Stimulated activated CD8-positive, alpha-beta memory T cell treated with anti-CD3 and anti-CD28 coated beads, Interleukin-2, amount 100 ng/mL, for 1 hour (primary cell): ENCODE results near the gene NQO2.
A peak's percentile ranks its signal among the peaks of the same experiment; 100 is the strongest.
"Not testable (repeated sequence)": the region's sequence is repeated elsewhere in the genome, so short reads cannot be mapped to it uniquely, and the experiment has no call there.

ENCODE experiments used
- DNase-seq, 2 donors: peaks; one replicate each; pipeline ENCODE4 v3.0.0-alpha.2; 2020; ENCODE audit warnings: low read depth in 2 of 2

Gene NQO2

DNA sequence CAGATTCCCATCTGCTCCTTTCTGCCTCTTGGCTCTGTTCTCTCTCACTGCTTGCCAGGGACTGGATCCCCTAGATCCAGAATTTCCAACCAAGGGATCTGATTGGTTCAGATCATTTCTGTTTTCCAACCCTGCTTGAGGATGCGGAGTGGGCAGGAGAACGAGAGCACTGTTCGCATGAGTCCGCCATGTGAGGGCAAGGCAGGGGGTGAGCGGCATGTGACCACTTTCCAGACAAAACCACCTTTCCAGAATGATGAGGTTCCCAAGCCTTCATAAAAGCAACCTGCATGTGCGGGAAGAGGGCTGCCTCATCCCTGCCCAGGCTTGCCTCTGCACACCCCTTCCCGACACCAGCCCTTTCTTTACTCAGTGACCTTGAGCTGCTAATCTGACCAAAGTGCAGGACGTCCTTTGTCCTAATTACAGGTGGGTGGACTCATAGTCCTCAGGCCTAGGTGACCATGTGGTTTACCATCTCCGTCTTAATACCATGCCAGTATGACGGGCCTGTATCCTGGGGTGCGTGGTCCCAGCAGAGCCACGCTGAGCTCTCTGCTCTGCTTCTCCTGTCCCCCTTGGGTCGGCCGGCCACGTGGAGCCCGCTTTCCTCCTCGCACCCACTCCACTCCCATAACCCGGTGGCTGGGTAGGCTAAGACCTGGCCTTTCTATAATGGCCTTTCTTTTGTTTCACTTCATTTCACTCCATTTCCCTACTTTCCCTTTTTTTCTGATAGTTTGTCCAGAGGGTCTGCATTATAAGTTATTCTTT is 14.4 kb downstream of the NQO2 start:
- no peak for DNase-seq

DNA sequence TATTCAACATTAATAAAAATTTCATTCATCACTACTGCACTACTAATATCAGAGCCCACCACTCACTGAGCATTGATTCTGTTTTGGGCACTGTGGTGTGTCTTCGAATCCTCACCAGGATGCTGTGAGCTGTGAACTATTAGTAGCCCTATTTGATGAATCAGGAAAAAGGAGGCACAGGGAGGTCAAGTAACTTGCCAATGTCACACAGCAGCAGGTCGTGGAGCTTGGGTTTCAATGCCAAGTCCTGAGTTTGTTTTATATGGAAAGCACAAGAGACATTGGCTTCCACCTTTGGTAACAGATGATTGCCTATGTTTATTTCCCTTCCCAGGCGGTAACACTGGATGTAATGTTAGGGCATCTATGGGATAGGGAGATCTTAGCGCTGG is 15.0 kb downstream of the NQO2 start:
- DNase-seq: no peak

DNA sequence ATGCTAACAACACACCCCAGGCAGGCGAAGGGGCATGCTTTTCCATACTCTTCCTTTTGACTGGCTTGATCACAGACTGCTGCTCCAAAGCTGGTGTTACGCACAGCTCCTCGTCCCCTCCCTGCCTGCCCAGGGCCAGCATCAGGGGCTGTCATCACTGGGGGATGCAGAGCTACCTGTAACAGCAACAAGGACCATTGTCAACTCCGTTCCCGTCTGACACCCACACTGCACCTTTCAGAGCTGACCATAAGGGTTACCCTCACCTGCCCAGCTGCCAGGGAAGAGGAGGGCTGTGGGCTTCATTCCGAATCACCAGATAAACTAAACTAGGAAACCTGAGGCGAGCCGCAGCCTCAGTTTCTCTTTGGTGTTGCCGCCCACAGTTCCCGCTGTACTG is 15.4 kb downstream of the NQO2 start:
- DNase-seq: no peak

DNA sequence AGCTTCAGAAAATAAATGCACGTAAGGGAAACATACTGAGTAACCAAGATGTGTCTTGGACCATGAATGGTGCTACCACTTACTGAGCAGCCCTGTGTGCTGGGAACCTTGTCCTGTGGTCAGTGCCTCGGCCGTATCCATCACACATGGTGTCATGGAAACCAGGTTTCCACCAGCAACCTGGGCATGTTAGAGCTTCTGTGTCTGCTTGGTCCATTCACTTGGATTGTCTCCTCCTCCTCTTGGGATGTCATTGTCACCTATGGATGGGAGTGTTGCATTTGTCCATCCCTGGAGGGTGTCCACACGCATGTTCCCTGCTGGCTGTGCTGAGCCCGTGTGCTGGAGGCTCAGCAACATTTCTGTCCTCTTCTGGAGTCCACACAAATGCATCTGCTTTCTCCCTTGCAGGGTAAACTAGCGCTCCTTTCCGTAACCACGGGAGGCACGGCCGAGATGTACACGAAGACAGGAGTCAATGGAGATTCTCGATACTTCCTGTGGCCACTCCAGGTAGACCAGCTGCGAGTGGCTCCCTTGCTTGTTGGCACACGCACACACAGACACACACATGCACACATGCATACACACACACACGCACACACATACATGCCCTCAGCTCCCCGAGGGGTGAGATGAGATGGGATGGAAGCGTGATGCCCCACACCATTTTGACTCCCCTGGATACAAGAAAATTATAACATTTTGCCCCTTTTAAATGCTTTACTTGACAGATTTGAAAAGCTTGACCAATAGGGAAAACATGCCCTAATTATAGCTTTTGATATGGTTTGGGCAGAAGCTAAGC is 17.0 kb downstream of the NQO2 start:
- DNase-seq: no peak

DNA sequence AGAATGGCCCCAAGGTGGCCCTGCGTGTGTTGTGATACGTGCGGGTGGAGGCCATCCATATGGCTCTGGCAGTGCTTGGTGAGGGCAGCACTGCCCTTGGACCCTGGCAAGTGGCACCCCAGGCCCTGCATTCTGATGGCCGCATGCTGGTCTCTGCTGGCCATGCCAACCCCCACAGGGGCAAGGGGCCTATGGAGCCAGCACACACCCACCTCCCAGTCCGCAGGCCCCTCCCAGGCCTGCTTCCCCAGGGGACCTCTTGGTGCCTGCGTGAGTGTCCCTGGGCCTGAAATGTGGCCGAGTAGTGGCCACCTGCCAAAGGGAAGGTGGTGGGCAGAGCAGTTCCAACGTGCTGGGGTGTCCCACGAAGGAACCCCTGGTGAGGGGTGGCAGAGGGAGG is 17.6 kb downstream of the NQO2 start:
- DNase-seq: no peak

DNA sequence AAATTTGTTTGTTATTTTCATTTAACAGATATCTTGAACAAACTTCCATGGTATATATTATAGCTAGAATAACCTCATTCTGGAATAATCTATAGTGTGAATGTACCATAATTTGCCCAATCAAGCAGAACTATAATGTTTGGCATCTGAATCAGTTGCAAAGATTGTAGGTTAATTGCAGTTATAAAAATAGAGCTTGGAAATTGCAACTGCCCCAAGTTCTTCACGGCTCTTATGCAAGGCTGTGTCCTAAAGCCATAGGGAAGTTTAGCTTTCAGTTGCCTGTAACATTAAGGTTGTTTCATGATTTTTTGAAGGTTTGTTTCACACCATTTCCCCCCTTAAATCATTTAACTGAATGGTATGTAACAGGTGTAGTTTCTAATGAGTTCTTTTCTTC is 19.4 kb downstream of the NQO2 start:
- no peak for DNase-seq

DNA sequence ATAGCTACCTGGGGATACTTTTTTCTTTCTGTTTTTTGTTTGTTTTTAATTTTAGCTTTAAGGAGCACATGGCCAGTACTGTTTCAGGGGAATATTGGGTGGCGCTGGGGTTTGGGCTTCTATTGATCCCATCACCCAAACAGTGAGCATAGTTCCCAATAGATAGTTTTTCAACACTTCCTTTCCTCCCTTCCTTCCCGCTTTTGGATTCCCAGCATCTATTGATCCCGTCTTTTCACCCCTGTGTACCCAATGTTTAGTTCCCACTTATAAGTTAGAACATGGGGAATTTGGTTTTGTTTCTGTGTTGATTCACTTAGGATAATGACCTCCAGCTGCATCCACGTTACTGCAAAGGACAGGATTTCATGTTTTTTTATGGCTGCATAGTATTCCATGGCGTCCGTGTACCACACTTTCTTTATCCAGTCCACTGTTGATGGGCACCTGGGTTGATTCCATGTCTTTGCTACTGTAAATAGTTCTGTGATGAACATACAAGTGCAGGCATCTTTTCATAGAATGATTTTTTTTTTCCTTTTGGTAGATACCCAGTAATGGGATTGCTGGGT is 20.1 kb downstream of the NQO2 start:
- DNase-seq: no peak

DNA sequence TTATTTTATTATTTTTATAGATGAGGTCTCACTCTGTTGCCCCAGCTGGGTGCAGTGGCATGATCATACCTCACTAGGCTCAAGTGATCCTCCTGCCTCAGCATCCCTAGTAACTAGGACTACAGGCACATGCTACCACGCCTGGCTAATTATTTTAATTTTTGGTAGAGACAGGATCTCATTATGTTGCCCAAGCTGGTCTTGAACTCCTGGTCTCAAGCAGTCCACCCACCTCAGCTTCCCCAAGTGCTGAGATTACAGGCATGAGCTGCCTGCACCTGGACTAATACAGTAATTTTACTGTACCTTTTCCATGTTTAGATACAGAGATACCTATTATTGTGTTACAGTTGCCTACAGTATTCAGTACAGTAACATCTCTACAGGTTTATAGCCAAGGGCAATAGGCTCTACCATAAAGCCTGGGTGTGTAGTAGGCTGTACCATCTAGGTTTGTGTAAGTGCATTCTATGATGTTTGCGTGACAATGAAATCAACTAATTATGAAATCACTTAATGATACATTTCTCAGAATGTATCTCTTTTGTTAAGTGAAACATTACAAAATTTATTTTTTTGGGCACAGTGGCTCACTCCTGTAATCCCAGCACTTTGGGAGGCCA is 21.4 kb downstream of the NQO2 start:
- DNase-seq: not testable (repeated sequence)

DNA sequence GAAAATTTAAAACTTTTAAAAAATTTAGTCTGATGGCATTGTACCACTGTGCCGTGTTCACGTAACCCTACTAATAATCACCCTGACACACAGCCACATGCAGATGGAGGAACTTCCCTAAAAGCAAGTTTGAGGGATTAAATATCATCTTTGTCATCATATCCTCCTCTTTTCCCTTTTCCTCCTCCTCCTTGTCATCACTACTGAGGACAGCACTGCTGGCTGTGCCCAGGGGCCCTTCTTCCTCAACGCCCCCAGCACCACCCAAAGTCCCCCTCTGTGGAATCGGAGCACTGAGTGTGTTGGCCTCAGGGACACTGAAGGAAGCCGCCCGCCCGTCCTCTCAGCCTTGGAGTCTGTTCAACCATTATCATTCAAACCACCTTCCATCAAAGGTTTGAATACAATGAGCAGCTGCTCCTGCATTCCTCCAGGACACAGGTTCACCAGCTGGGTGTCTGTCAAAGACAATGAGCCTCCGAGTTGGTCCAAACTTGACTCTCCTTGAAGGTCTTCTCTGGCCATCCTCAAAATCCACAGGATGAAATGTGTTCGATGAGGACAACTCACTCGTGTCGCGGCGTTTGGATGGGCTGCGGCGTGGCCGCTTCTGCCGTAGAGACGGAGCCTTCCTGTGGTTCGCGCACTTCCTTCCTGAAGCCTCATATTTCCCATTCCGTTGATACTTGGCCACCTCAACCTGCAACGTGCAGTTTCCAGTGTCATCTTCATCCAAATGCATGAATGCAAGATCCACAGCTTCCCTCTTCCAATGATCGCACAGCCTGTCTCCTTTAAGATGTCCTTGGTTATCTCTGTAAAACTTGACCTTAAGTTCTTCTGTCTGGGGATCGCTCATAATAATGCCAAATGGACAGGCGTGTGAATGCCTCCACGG is 23.3 kb downstream of the NQO2 start:
- DNase-seq: peak in 1 of 2 donors; percentile 22

DNA sequence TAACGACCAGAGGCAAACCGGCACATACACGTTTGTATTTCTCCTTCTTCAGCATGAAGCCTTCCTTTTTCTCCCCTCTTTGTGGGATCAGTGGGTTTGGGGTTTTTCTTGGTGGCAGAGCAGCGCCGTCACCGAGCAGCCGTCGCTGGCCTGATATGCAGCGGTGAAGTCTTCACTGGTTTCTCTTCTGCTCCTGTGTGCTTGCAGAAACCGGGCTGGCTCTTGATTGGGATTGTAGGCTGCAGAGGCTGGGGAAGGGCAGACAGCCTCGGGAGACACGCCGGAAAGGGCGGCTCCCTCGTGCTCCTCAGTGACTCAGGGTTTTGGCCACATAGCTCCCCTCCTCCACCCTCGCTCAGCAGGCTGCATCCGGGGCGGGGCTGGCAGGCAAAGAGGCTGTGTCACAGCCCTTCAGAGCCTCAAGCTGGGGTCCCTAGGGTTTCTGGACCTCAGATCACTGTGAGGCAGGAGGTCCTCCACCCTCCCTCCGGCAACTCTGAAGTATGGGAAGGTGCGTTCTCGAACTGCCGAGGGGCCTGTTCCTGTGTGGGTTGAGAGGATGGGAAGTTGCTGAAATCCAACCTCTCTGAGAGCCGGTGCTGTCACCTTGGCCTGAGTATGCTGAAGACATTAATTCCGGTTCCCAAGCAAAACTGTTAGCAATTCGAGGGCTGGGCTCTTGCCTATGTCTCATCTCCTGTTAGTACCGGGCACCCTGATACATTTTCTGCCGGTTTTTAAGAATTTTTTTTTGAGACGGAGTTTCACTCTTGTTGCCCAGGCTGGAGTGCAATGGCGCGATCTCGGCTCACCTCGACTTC is 24.2 kb downstream of the NQO2 start:
- DNase-seq: peak; percentile 80 to 83

DNA sequence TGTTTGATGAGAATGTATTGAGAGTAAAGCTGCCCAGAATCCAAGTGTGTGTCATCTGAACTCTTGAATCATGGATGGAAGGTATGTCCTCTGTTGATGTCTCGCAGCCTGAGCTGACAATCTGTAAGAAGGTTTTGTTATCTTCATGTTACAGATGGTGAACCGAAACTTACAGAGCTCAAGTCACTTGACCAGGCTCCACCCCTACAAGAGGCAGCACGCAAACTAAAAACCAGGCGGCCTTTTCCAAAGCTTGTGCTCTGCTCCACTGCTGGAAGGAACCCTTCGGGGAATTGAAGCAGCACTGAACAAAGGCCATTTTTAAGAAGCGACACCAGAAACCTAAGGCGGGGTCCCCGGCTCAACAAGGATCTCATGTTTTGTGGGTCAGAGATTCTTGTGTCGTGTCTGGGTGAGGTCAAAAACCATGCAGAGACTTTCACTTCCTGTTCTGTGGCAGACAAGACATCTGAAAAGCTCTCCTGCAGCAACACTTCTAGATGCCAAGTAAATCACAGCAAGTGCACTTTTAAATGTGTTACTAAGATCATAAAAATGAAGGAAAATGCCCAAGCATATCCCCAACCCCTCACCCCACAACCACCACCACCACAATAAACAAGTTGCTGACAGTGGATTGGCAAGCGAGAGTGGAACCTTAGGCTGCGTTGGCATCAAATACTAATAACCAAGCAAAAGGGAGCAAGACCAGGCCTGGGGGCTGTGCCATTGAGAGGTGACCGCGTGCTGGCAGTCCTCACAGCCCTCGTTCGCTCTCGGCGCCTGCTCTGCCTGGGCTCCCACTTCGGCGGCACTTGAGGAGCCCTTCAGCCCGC is 27.3 kb downstream of the NQO2 start:
- no peak for DNase-seq

DNA sequence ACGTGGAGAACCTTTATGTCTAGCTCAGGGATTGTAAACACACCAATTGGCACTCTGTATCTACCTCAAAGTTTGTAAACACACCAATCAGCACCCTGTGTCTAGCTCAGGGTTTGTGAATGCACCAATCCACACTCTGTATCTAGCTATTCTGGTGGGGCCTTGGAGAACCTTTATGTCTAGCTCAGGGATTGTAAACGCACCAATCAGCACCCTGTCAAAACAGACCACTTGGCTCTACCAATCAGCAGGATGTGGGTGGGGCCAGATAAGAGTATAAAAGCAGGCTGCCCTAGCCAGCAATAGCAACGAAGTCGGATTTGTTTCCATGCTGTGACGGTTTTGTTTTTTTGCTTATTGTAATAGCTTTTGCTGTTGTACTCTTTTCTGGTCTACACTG is 28.5 kb downstream of the NQO2 start:
- not testable (repeated sequence) for DNase-seq

DNA sequence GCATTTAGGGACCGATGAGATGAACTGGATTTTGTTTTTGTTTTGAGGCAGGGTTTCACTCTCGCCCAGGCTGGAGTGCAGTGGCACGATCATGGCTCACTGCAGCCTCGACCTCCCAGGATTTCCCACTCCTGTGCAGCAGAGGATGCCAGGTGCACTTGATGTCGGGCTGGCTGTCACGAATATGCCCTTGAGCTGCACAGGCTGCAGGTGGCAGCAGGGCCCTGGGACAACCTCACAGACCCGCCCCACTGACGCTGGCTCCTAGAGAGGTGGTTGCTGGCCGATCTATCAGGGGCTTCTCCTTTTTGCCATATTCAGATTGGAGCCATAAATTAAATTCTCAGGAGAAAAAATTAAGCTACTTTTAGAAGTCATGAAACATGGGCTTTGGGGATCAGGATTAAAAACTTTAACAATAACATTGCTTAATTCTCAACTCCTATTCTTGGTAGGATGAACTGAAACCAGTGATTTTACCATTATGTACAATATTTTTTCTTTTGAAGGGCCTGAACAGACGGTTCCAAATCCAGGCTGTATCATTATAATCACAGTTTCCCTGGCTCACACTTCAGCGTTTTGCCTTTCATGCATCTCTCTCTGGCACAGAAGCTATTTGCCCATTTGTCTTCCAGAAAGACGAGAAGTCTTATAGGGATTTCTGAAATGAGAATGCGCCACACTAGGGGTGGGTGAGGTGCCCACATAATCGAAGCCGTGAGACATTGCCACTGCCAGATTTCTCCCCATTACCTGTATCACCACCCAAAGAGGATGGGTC is 32.4 kb downstream of the NQO2 start:
- no peak for DNase-seq

DNA sequence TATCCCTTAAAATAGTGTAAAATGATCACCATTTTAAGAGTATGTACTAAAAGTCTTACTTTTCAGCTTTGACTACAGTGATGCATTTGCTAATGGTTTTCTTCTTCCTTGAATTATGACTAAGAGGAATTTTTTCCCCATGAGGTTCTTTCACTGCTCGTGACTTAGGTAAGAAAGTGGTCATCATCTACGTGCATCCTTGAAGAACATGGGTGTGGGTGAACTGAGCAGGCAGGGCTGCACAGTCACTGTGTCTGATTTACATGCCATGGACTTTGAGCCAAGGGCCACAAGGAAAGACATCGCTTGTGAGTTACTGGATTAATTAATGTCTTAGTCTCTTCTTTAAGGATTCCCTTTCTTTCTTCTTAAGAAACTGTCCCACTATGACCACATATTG is 33.3 kb downstream of the NQO2 start:
- no peak for DNase-seq

DNA sequence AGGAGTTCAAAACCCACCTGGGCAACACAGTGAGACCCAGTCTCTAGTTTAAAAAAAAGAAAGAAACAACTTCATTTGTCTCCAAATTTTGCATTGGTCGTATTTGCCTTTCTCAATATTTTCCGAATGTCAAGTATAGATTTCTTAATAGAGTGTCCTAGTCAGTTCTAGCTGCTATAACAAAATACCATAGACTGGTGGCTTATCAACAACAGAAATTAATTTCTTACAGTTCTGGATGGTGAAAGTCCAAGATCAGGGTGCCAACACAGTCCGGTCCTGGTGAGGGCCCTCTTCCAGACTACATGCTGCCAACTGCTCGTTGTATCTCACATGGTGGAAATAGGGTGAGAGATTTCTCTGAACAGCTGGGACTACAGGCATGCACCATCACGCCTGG is 34.0 kb downstream of the NQO2 start:
- no peak for DNase-seq

DNA sequence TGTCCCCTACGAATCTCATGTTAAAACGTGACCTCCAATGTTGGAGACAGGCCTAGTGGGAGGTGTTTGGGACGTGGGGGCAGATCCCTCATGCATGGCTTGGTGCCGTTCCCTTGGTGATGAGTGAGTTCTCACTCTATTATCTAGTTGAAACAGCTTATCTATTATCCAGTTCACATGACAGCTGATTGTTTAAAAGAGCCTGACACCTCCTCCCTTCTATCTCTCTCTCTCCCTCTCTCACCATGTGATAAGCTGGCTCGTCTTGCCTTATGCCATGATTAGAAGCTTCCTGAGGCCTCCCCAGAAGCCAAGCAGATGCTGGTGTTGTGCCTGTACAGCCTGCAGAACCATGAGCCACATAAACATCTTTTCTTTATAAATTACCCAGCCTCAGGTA is 35.7 kb downstream of the NQO2 start:
- DNase-seq: no peak

DNA sequence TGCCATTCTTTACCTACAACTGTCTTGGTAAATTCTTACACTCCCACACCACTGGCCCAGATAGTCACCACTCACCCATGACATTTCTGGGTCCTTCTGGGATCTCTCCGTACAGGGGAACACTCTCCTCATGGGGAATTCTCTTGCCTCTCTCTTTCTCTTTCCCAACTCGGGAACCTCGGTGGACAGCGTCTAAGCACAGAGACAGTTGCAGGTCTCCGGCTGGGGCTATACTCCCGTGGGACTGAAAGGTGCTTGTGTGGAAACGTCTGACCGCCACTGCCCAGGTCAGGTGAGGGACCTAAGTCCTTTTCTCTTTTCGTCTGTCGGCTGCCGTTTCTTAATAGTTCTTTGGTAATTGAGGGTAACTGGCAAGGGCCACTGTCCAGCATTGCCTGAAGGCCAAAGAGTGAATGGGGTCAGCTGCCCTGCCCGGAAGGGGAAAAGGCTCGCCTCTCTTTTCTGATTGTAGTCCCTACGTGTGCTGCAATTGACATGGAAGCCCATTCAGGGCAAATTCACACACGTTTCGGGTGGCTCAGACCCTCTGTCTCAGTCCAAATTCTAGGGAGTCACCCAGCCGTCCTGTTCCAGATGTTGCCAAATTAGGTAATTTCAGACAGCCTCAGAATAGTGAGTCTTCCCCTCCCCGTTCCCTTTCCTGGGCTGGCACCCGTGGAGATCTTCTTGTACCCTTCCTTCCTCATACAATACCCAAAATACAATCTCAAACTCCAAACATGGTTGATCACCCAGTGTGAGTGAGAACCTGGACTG is 37.4 kb downstream of the NQO2 start:
- DNase-seq: no peak
